Measurements from ENCODE around the gene ACVR1B. TPM values are rescaled to one million over a fixed set of nuclear protein-coding genes. Genes with fewer than 3 reads are reported as not detected.

ACVR1B gene
- total and polyA plus RNA-seq, 2 experiments from 2014 or later, result 5.7 to 22.4 TPM

GRCh38 chr12:51980809-51981127 is 29.3 kb downstream of the ACVR1B start:
- Histone ChIP-seq H3K4me3 (no peak overlapping the region), H3K9me3 (ENCODE audit: low read depth) (no peaks in the 10 kb centered on the region), H2AFZ (no peak overlapping the region), H3K36me3 (replicated peaks; ENCODE audit: insufficient read depth, low read depth) (peaks cover 3% of the 10 kb centered on the region), H4K20me1 (ENCODE audit: insufficient read depth, poor library complexity, severe bottlenecking) (no peaks in the 10 kb centered on the region), H3K4me1 (ENCODE audit: insufficient read depth) (peaks cover 27% of the 10 kb centered on the region), H3K27ac (no peak overlapping the region), H3K4me2 (no peak overlapping the region), H3K79me2 (peaks cover 20% of the 10 kb centered on the region), H3K9me2 (replicated peaks; ENCODE audit: insufficient read depth) (no peaks in the 10 kb centered on the region), H3K27me3 (no peaks in the 10 kb centered on the region)
- WGBS (ENCODE audit: low lambda C conversion rate, missing lambda C conversion rate), result 92% methylated on average over 10 of the region's 10 CpGs
- TF ChIP-seq CTCF (IDR thresholded peaks at IDR 0.05; ENCODE audit: poor library complexity) (no peak), EZH2phosphoT487 (IDR thresholded peaks at IDR 0.05; ENCODE audit: low read depth, severe bottlenecking, unreplicated experiment) (no peak), EZH2 (IDR thresholded peaks at IDR 0.05; ENCODE audit: borderline replicate concordance) (no peak)
- no peak for DNase-seq (ENCODE audit: low spot score)

- no peaks in the 10 kb centered on the region for H3K27me3 ChIP-seq
- 73% methylated on average over 6 of the region's 6 CpGs for WGBS (ENCODE audit: low lambda C conversion rate, missing lambda C conversion rate)
Measured at GRCh38 chr12:51984657-51985056, 33.2 kb downstream of the ACVR1B start.

GRCh38 chr12:51985154-51985835 is 33.8 kb downstream of the ACVR1B start:
- Histone ChIP-seq H3K27ac (no peak overlapping the region), H4K20me1 (ENCODE audit: insufficient read depth, poor library complexity, severe bottlenecking) (no peaks in the 10 kb centered on the region), H3K36me3 (replicated peaks; ENCODE audit: insufficient read depth, low read depth) (peaks cover 3% of the 10 kb centered on the region), H2AFZ (no peak overlapping the region), H3K4me2 (no peak overlapping the region), H3K4me3 (no peak overlapping the region), H3K4me1 (ENCODE audit: insufficient read depth) (no peaks in the 10 kb centered on the region), H3K79me2 (peaks cover 13% of the 10 kb centered on the region), H3K9me2 (replicated peaks; ENCODE audit: insufficient read depth) (no peaks in the 10 kb centered on the region), H3K27me3 (no peaks in the 10 kb centered on the region), H3K9me3 (ENCODE audit: low read depth) (no peaks in the 10 kb centered on the region)
- TF ChIP-seq CTCF (IDR thresholded peaks at IDR 0.05; ENCODE audit: poor library complexity) (no peak), EZH2phosphoT487 (IDR thresholded peaks at IDR 0.05; ENCODE audit: low read depth, severe bottlenecking, unreplicated experiment) (no peak), EZH2 (IDR thresholded peaks at IDR 0.05; ENCODE audit: borderline replicate concordance) (no peak)
- DNase-seq (ENCODE audit: low spot score), result no peak
- 87% methylated on average over 9 of the region's 9 CpGs for WGBS (ENCODE audit: low lambda C conversion rate, missing lambda C conversion rate)

More at GRCh38 chr12:51984657-51985056, 33.2 kb downstream of the ACVR1B start:
- no peaks in the 10 kb centered on the region for H4K20me1 ChIP-seq (ENCODE audit: insufficient read depth, poor library complexity, severe bottlenecking)
- H3K4me1 ChIP-seq (ENCODE audit: insufficient read depth), result peaks cover 5% of the 10 kb centered on the region
- H3K27ac ChIP-seq, result no peak overlapping the region
- no peak overlapping the region for H2AFZ ChIP-seq
- no peak overlapping the region for H3K4me2 ChIP-seq
- H3K9me3 ChIP-seq (ENCODE audit: low read depth), result no peaks in the 10 kb centered on the region
- TF ChIP-seq EZH2phosphoT487 (IDR thresholded peaks at IDR 0.05; ENCODE audit: low read depth, severe bottlenecking, unreplicated experiment), result no peak
- TF ChIP-seq EZH2 (IDR thresholded peaks at IDR 0.05; ENCODE audit: borderline replicate concordance), result no peak
- no peak for TF ChIP-seq CTCF (IDR thresholded peaks at IDR 0.05; ENCODE audit: poor library complexity)
- DNase-seq (ENCODE audit: low spot score), result no peak
- peaks cover 13% of the 10 kb centered on the region for H3K79me2 ChIP-seq
- H3K36me3 ChIP-seq (replicated peaks; ENCODE audit: insufficient read depth, low read depth), result peaks cover 3% of the 10 kb centered on the region
- H3K4me3 ChIP-seq, result no peak overlapping the region
- no peaks in the 10 kb centered on the region for H3K9me2 ChIP-seq (replicated peaks; ENCODE audit: insufficient read depth)
